OCI-LY3 (cell line): Measurements from ENCODE around the gene YPEL5.

Experiments used
- EZH2phosphoT487 ChIP-seq: fragments of 200-600 bp; shearing (Covaris generic); IDR thresholded peaks from 2 replicates; pipeline ENCODE4 v1.6.1; 2018; ENCODE audit warnings: antibody characterized with exemption, mixed run types, low read depth
- TF ChIP-seq, protein P1 (sequence below): fragments of 200-600, 300-600 bp; sonication (generic); IDR thresholded peaks from 2 replicates; pipeline ENCODE4 v1.5.1; 2014; ENCODE audit warnings: antibody characterized with exemption, low read length, low read depth

DNA sequence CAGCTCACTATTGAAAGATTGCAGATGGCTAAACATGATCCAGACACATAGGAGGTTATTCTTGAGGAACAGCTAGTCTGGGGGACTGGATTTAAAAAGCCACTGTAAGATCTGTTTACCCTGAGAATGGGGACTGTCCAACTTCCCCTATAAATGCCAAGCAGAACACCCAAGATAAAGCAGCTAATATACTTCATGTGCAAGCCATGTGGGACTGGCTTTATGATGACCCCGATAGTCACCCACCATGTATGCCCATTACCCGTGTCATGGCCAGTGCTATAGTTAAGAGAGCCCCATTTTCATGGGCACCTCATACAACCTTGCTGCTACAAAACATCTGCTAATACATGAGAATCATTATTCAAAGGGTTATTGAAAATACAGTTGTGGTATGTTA is 16.0 kb downstream of the YPEL5 start:
- TF ChIP-seq, protein P1, sequence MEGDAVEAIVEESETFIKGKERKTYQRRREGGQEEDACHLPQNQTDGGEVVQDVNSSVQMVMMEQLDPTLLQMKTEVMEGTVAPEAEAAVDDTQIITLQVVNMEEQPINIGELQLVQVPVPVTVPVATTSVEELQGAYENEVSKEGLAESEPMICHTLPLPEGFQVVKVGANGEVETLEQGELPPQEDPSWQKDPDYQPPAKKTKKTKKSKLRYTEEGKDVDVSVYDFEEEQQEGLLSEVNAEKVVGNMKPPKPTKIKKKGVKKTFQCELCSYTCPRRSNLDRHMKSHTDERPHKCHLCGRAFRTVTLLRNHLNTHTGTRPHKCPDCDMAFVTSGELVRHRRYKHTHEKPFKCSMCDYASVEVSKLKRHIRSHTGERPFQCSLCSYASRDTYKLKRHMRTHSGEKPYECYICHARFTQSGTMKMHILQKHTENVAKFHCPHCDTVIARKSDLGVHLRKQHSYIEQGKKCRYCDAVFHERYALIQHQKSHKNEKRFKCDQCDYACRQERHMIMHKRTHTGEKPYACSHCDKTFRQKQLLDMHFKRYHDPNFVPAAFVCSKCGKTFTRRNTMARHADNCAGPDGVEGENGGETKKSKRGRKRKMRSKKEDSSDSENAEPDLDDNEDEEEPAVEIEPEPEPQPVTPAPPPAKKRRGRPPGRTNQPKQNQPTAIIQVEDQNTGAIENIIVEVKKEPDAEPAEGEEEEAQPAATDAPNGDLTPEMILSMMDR = no peak
- TF ChIP-seq EZH2phosphoT487 = no peak
